Right atrium auricular region (tissue), 2 donors: ENCODE measurements around the gene STAP2. TPM values are rescaled to one million over a fixed set of nuclear protein-coding genes. Genes with fewer than 3 reads are reported as not detected.

ENCODE experiments used
- DNase-seq: peaks from one replicate; pipeline ENCODE4 v3.0.0-alpha.2; 2019; ENCODE audit warnings: low spot score
- H3K27ac ChIP-seq, 2 donors: fragments of 200-600 bp; sonication (generic); 1 replicate in 1 of 2; 2 replicates in 1 of 2; pipeline ENCODE4 v1.5.1; 2016 to 2019
- H3K27me3 ChIP-seq, 2 donors: fragments of 200-600 bp; sonication (generic); one replicate each; pipeline versions ENCODE4 v1.5.1 to v1.6.0; 2017 to 2019
- H3K36me3 ChIP-seq: fragments of 200-600 bp; sonication (generic); one replicate; pipeline ENCODE4 v1.5.1; 2016
- H3K4me1 ChIP-seq, 2 donors: fragments of 200-600 bp; sonication (generic); one replicate each; pipeline versions ENCODE4 v1.5.1 to v1.6.0; 2017 to 2019
- H3K4me3 ChIP-seq, 2 donors: fragments of 200-600 bp; sonication (generic); 1 replicate in 1 of 2; 2 replicates in 1 of 2; pipeline ENCODE4 v1.5.1; 2017 to 2019; ENCODE audit warnings: mild to moderate bottlenecking in 1 of 2, moderate library complexity in 1 of 2
- H3K9me3 ChIP-seq, 2 donors: fragments of 200-600 bp; sonication (generic); one replicate each; pipeline ENCODE4 v1.5.1; 2019
- CTCF ChIP-seq, 2 donors: fragments of 200-600 bp; sonication (generic); IDR thresholded peaks; one replicate each; pipeline ENCODE4 v1.5.1; 2019; ENCODE audit warnings: antibody characterized with exemption in 2 of 2
- total RNA-seq, 2 donors: library from RNA; depleted of rRNA; stranded (reverse); fragments of >200 nt; gene quantifications; one replicate each; pipeline ENCODE4 v1.1.0, GENCODE V29; 2016

The STAP2 gene
- total RNA-seq, 2 donors from 2014 or later, result 4.8 to 11.8 TPM

GRCh38 chr19:4316956-4317355 lies 21.7 kb downstream of the STAP2 start:
- no peak overlapping the region for H3K4me3 ChIP-seq
- H3K27me3 ChIP-seq, result no peaks in the 10 kb centered on the region
- no peak overlapping the region for H3K27ac ChIP-seq
- H3K9me3 ChIP-seq, result no peaks in the 10 kb centered on the region
- H3K36me3 ChIP-seq, result no peaks in the 10 kb centered on the region
- H3K4me1 ChIP-seq, result no peaks in the 10 kb centered on the region
- no peak for DNase-seq
- no peak for TF ChIP-seq CTCF (IDR thresholded peaks at IDR 0.05)

GRCh38 chr19:4313847-4314490 lies 24.7 kb downstream of the STAP2 start:
- Histone ChIP-seq H3K27me3 (no peaks in the 10 kb centered on the region), H3K36me3 (no peaks in the 10 kb centered on the region), H3K27ac (no peak overlapping the region), H3K4me1 (no peaks in the 10 kb centered on the region), H3K9me3 (no peaks in the 10 kb centered on the region), H3K4me3 (no peak overlapping the region)
- no peak for DNase-seq
- no peak for TF ChIP-seq CTCF (IDR thresholded peaks at IDR 0.05)

GRCh38 chr19:4310247-4311121 lies 28.1 kb downstream of the STAP2 start:
- Histone ChIP-seq H3K4me1 (no peaks in the 10 kb centered on the region), H3K9me3 (no peaks in the 10 kb centered on the region), H3K27ac (no peak overlapping the region), H3K27me3 (no peaks in the 10 kb centered on the region), H3K4me3 (no peak overlapping the region), H3K36me3 (no peaks in the 10 kb centered on the region)
- no peak for TF ChIP-seq CTCF (IDR thresholded peaks at IDR 0.05)
- no peak for DNase-seq

GRCh38 chr19:4305659-4306058 lies 33.0 kb downstream of the STAP2 start:
- peaks cover 0 to 7% of the 10 kb centered on the region in 2 donors for H3K4me1 ChIP-seq
- H3K9me3 ChIP-seq, result no peaks in the 10 kb centered on the region
- no peaks in the 10 kb centered on the region for H3K36me3 ChIP-seq
- no peaks in the 10 kb centered on the region for H3K27me3 ChIP-seq
- no peak for DNase-seq
- H3K4me3 ChIP-seq, result no peak overlapping the region
- no peak for TF ChIP-seq CTCF (IDR thresholded peaks at IDR 0.05)
- H3K27ac ChIP-seq, result no peak overlapping the region

GRCh38 chr19:4305257-4305612 lies 33.4 kb downstream of the STAP2 start:
- no peaks in the 10 kb centered on the region for H3K27me3 ChIP-seq

More at GRCh38 chr19:4305257-4305612, 33.4 kb downstream of the STAP2 start:
- peaks cover 0 to 7% of the 10 kb centered on the region in 2 donors for H3K4me1 ChIP-seq
- H3K4me3 ChIP-seq, result no peak overlapping the region
- no peak for DNase-seq
- no peak for TF ChIP-seq CTCF (IDR thresholded peaks at IDR 0.05)
- no peaks in the 10 kb centered on the region for H3K36me3 ChIP-seq
- no peak overlapping the region for H3K27ac ChIP-seq
- H3K9me3 ChIP-seq, result no peaks in the 10 kb centered on the region
